A549 (cell line): ENCODE measurements around the gene TMEM106B. TPM values are rescaled to one million over a fixed set of nuclear protein-coding genes. Genes with fewer than 3 reads are reported as not detected.

Experiments
- ATAC-seq, 2 experiments: fragments of 200-7000 bp in 1 of 2; fragments of >200 bp in 1 of 2; cut with Nextera tagmentation in 1 of 2; cut with Tn5 transposase in 1 of 2; 3 replicates each; pipeline versions ENCODE4 v1.8.0 to v1.9.1; 2018 to 2020; ENCODE audit warnings: mild to moderate bottlenecking in 1 of 2, moderate library complexity in 1 of 2
- CTCF ChIA-PET: fragments of 300-600 bp; sonication (Branson Sonifier 250); formaldehyde crosslinking; extraction: SDS; loops from one replicate; lab custom pipeline; 2021; ENCODE audit warnings: antibody characterized with exemption, inconsistent platforms; lab: Yijun Ruan, JAX
- POLR2A ChIA-PET: fragments of 350-600 bp; formaldehyde crosslinking; extraction: SDS; loops from one replicate; lab custom pipeline; 2021; ENCODE audit warnings: antibody characterized with exemption, inconsistent platforms; lab: Yijun Ruan, JAX
- DNase-seq, 2 experiments: peaks; one replicate each; pipeline versions ENCODE4 v3.0.0 to v3.0.0-alpha.2; 2011 to 2016; ENCODE audit warnings: low read depth in 1 of 2, low spot score in 1 of 2
- FAIRE-seq: peaks from 2 replicates; lab custom pipeline; 2011; peaks lifted over from hg19 to GRCh38; lab: Jason Lieb, UNC
- H3K27ac ChIP-seq, 2 experiments: fragments of >200 bp; sonication (Bioruptor Twin); formaldehyde crosslinking; 3 replicates each; pipeline ENCODE4 v1.5.1; 2016 to 2017
- H3K4me1 ChIP-seq: fragments of >200 bp; sonication (Bioruptor Twin); formaldehyde crosslinking; 3 replicates; pipeline ENCODE4 v1.6.1; 2016
- H3K4me2 ChIP-seq: fragments of >200 bp; sonication (Bioruptor Twin); formaldehyde crosslinking; 3 replicates; pipeline ENCODE4 v1.6.1; 2016
- H3K4me3 ChIP-seq: fragments of >200 bp; sonication (Bioruptor Twin); formaldehyde crosslinking; 3 replicates; pipeline ENCODE4 v1.5.1; 2016
- H3K9me3 ChIP-seq: fragments of >200 bp; sonication (Bioruptor Twin); formaldehyde crosslinking; 3 replicates; pipeline ENCODE4 v1.6.1; 2016
- CEBPB ChIP-seq, 2 experiments: fragments of >200 bp in 1 of 2; sonication (Bioruptor Twin) in 1 of 2; formaldehyde crosslinking in 1 of 2; IDR thresholded peaks; 2 replicates each; pipeline ENCODE4 v1.6.1; 2012 to 2016
- ESRRA ChIP-seq: fragments of 150-350 bp; IDR thresholded peaks from 2 replicates; pipeline ENCODE4 v1.6.1; 2014; ENCODE audit warnings: mild to moderate bottlenecking, low read length, borderline replicate concordance
- GATA3 ChIP-seq: IDR thresholded peaks from 2 replicates; pipeline ENCODE4 v1.6.1; 2012; ENCODE audit warnings: borderline replicate concordance
- HEYL ChIP-seq: fragments of 250-450 bp; sonication (Bioruptor Pico); IDR thresholded peaks from 2 replicates; pipeline ENCODE4 v1.8.0; 2021; ENCODE audit warnings: mild to moderate bottlenecking, moderate library complexity
- HOXA7 ChIP-seq: fragments of 250-450 bp; sonication (Bioruptor Pico); IDR thresholded peaks from 2 replicates; pipeline ENCODE4 v1.5.0; 2020; ENCODE audit warnings: mild to moderate bottlenecking, moderate library complexity
- HOXB5 ChIP-seq: fragments of 250-450 bp; sonication (Bioruptor Pico); IDR thresholded peaks from 2 replicates; pipeline ENCODE4 v1.5.0; 2020; ENCODE audit warnings: mild to moderate bottlenecking, moderate library complexity
- KDM5A ChIP-seq: fragments of 200-600 bp; sonication (generic); IDR thresholded peaks from 2 replicates; pipeline ENCODE4 v1.6.1; 2016; ENCODE audit warnings: antibody characterized with exemption, mild to moderate bottlenecking
- NR3C1 ChIP-seq: fragments of >200 bp; sonication (Bioruptor Twin); formaldehyde crosslinking; IDR thresholded peaks from 3 replicates; pipeline ENCODE4 v1.6.1; 2017
- PHF8 ChIP-seq: fragments of 200-600 bp; sonication (generic); IDR thresholded peaks from 2 replicates; pipeline ENCODE4 v1.6.1; 2016; ENCODE audit warnings: low read depth, mild to moderate bottlenecking, antibody characterized with exemption, moderate library complexity, borderline replicate concordance
- RAD21 ChIP-seq, 2 experiments: fragments of >200 bp in 1 of 2; sonication (Bioruptor Twin) in 1 of 2; formaldehyde crosslinking in 1 of 2; IDR thresholded peaks in 1 of 2; conservative IDR thresholded peaks in 1 of 2; 2 replicates in 1 of 2; 3 replicates in 1 of 2; pipeline ENCODE4 v1.6.1; 2012 to 2018; ENCODE audit warnings: inconsistent platforms in 1 of 2
- RCOR1 ChIP-seq: fragments of 150-350 bp; IDR thresholded peaks from 2 replicates; pipeline ENCODE4 v1.6.1; 2014; ENCODE audit warnings: antibody characterized with exemption, low read length, low read depth
- RNF2 ChIP-seq: fragments of 200-600 bp; sonication (generic); IDR thresholded peaks from 2 replicates; pipeline ENCODE4 v1.6.1; 2016; ENCODE audit warnings: low read depth, mild to moderate bottlenecking, antibody characterized with exemption, moderate library complexity, borderline replicate concordance
- SREBF2 ChIP-seq: fragments of 450-650 bp; IDR thresholded peaks from 2 replicates; pipeline ENCODE4 v1.6.1; 2014; ENCODE audit warnings: mild to moderate bottlenecking, moderate library complexity
- TFCP2L1 ChIP-seq: fragments of 250-450 bp; sonication (Bioruptor Pico); IDR thresholded peaks from 2 replicates; pipeline ENCODE4 v1.5.0; 2021; ENCODE audit warnings: mild to moderate bottlenecking
- TP53 ChIP-seq: fragments of 250-450 bp; sonication (Bioruptor Pico); IDR thresholded peaks from 2 replicates; pipeline ENCODE4 v1.5.0; 2021; ENCODE audit warnings: mild to moderate bottlenecking, moderate library complexity
- whole genome bisulfite sequencing: methylation state at CpG from one replicate; pipeline ENCODE4 v1.1.6; 2017; ENCODE audit errors: missing lambda C conversion rate; 5-methylcytosine and 5-hydroxymethylcytosine counted together
- polyA plus RNA-seq, 4 experiments: library from polyadenylated mRNA; depleted of rRNA in 3 of 4; stranded (reverse); fragments of >200 nt; fragmentation: RNase III in 1 of 4; extraction: RNeasy Plus Mini Kit Qiagen cat#74134 plus additional on column Dnase treatment in 1 of 4; gene quantifications; 2 replicates in 3 of 4; 3 replicates in 1 of 4; pipeline ENCODE4 v1.2.3, GENCODE V29; 2011 to 2017
- TF ChIP-seq, protein P1 (sequence below): fragments of 200-600 bp; sonication (generic); IDR thresholded peaks from 2 replicates; pipeline ENCODE4 v1.6.1; 2016; ENCODE audit warnings: antibody characterized with exemption, mild to moderate bottlenecking, moderate library complexity
- TF ChIP-seq, protein P2 (sequence below): fragments of >200 bp; sonication (Bioruptor Twin); formaldehyde crosslinking; IDR thresholded peaks from 2 replicates; pipeline ENCODE4 v1.6.1; 2016
- TF ChIP-seq, protein P3 (sequence below): IDR thresholded peaks from 2 replicates; pipeline ENCODE4 v1.6.1; 2012
- TF ChIP-seq, protein P4 (sequence below): IDR thresholded peaks from 2 replicates; pipeline ENCODE4 v1.6.1; 2012
- TF ChIP-seq, protein P5 (sequence below): fragments of 250-450 bp; sonication (Bioruptor Pico); IDR thresholded peaks from 2 replicates; pipeline ENCODE4 v1.5.0; 2021; ENCODE audit warnings: mild to moderate bottlenecking, moderate library complexity, borderline replicate concordance

Gene TMEM106B
- polyA plus RNA-seq, 2 of the 4 experiments (the other 2 are of a cell fraction), result 70.9 to 123 TPM

DNA sequence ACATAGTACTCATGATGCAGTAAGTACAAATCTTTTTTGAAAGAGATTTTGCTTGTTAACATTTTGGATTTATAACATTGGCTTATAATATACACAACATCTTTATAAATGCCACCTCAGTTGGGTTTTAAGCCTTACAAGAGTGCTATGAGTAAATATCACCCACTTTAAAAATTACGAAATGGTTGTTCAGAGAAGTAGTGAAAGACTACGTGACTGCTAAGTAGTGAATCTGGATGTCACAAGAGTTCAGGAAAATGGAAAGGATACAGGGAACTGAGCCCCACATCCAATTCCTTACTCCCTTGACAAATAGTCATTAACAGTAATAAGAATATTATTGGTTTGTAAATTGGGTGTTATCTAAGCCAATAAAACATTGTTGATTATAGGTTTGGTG is 20.0 kb downstream of the TMEM106B start:
- ATAC-seq (no peak), DNase-seq (no peak), FAIRE-seq (no peak)
- CTCF ChIA-PET, result no interaction called here
- no peaks in the 10 kb centered on the region for H3K4me1 ChIP-seq
- no peak overlapping the region for H3K4me2 ChIP-seq
- WGBS, result 82% methylated on average over 2 of the region's 2 CpGs
- POLR2A ChIA-PET, result no interaction called here
- no peak for TF ChIP-seq TP53 (CRISPR knock-in tag)
- no peak for TF ChIP-seq HOXA7 (CRISPR knock-in tag)
- TF ChIP-seq RNF2, result no peak
- TF ChIP-seq TFCP2L1 (CRISPR knock-in tag), result no peak
- TF ChIP-seq HEYL (CRISPR knock-in tag), result no peak
- TF ChIP-seq RAD21 (conservative IDR thresholded peaks at IDR 0.05 in 1 of 2, IDR thresholded peaks at IDR 0.05 in 1 of 2), result no peak
- no peak overlapping the region for H3K4me3 ChIP-seq
- peaks cover 2% of the 10 kb centered on the region; the same call in 1 of the 3 replicates for H3K9me3 ChIP-seq
- H3K27ac ChIP-seq, result no peak overlapping the region

DNA sequence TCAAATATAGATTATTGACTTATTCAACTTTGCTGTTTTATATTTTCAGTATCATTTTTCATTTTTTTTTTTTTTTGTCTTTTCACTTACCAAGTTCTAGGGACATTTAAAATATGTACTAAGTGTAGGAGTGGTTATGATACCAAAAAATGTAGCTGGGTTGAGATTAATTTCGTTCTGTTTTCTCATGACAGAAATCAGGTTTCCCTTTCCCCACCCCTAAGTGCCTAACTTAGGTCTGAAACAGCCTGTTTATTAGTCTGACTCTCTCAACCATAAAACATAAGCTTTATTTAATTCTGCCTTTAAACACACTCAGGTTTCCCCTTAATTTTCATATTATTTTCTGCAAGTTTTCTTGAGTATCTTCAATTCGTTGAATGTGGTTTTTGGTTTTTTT is 22.1 kb downstream of the TMEM106B start:
- H3K27ac ChIP-seq, result no peak overlapping the region
- 84% methylated on average over 2 of the region's 2 CpGs for WGBS
- FAIRE-seq (no peak), ATAC-seq (no peak), DNase-seq (no peak)
- TF ChIP-seq, protein P1, sequence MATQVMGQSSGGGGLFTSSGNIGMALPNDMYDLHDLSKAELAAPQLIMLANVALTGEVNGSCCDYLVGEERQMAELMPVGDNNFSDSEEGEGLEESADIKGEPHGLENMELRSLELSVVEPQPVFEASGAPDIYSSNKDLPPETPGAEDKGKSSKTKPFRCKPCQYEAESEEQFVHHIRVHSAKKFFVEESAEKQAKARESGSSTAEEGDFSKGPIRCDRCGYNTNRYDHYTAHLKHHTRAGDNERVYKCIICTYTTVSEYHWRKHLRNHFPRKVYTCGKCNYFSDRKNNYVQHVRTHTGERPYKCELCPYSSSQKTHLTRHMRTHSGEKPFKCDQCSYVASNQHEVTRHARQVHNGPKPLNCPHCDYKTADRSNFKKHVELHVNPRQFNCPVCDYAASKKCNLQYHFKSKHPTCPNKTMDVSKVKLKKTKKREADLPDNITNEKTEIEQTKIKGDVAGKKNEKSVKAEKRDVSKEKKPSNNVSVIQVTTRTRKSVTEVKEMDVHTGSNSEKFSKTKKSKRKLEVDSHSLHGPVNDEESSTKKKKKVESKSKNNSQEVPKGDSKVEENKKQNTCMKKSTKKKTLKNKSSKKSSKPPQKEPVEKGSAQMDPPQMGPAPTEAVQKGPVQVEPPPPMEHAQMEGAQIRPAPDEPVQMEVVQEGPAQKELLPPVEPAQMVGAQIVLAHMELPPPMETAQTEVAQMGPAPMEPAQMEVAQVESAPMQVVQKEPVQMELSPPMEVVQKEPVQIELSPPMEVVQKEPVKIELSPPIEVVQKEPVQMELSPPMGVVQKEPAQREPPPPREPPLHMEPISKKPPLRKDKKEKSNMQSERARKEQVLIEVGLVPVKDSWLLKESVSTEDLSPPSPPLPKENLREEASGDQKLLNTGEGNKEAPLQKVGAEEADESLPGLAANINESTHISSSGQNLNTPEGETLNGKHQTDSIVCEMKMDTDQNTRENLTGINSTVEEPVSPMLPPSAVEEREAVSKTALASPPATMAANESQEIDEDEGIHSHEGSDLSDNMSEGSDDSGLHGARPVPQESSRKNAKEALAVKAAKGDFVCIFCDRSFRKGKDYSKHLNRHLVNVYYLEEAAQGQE, result no peak
- TF ChIP-seq RCOR1, result no peak
- TF ChIP-seq, protein P2, sequence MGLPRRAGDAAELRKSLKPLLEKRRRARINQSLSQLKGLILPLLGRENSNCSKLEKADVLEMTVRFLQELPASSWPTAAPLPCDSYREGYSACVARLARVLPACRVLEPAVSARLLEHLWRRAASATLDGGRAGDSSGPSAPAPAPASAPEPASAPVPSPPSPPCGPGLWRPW, result no peak
- TF ChIP-seq SREBF2, result no peak
- TF ChIP-seq RAD21 (conservative IDR thresholded peaks at IDR 0.05 in 1 of 2, IDR thresholded peaks at IDR 0.05 in 1 of 2), result no peak
- no peak for TF ChIP-seq GATA3
- TF ChIP-seq NR3C1, result no peak
- TF ChIP-seq PHF8, result no peak
- no peak for TF ChIP-seq KDM5A
- TF ChIP-seq, protein P3, sequence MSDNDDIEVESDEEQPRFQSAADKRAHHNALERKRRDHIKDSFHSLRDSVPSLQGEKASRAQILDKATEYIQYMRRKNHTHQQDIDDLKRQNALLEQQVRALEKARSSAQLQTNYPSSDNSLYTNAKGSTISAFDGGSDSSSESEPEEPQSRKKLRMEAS, result no peak
- no peak for TF ChIP-seq ESRRA
- TF ChIP-seq, protein P4, sequence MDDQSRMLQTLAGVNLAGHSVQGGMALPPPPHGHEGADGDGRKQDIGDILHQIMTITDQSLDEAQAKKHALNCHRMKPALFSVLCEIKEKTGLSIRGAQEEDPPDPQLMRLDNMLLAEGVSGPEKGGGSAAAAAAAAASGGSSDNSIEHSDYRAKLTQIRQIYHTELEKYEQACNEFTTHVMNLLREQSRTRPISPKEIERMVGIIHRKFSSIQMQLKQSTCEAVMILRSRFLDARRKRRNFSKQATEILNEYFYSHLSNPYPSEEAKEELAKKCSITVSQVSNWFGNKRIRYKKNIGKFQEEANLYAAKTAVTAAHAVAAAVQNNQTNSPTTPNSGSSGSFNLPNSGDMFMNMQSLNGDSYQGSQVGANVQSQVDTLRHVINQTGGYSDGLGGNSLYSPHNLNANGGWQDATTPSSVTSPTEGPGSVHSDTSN, result no peak
- no peak for TF ChIP-seq CEBPB (IDR thresholded peaks at IDR 0.05)
- TF ChIP-seq, protein P5, sequence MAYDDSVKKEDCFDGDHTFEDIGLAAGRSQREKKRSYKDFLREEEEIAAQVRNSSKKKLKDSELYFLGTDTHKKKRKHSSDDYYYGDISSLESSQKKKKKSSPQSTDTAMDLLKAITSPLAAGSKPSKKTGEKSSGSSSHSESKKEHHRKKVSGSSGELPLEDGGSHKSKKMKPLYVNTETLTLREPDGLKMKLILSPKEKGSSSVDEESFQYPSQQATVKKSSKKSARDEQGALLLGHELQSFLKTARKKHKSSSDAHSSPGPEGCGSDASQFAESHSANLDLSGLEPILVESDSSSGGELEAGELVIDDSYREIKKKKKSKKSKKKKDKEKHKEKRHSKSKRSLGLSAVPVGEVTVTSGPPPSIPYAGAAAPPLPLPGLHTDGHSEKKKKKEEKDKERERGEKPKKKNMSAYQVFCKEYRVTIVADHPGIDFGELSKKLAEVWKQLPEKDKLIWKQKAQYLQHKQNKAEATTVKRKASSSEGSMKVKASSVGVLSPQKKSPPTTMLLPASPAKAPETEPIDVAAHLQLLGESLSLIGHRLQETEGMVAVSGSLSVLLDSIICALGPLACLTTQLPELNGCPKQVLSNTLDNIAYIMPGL (CRISPR knock-in tag), result no peak
- TF ChIP-seq HOXB5 (CRISPR knock-in tag), result no peak
- no peak for TF ChIP-seq TFCP2L1 (CRISPR knock-in tag)
- H3K9me3 ChIP-seq, result no peaks in the 10 kb centered on the region
- H3K4me3 ChIP-seq, result no peak overlapping the region
- H3K4me1 ChIP-seq, result no peaks in the 10 kb centered on the region
- no peak overlapping the region for H3K4me2 ChIP-seq
- ChIA-PET POLR2A (no interaction called here), CTCF (no interaction called here)
